GM12878 (cell line): ENCODE measurements around the gene ZNF544. TPM values are rescaled to one million over a fixed set of nuclear protein-coding genes. Genes with fewer than 3 reads are reported as not detected.

ENCODE experiments used
- ATAC-seq: fragments of 200-7000 bp; cut with Tn5 transposase; 3 replicates; pipeline ENCODE4 v1.9.1; 2020; ENCODE audit warnings: mild to moderate bottlenecking, moderate library complexity
- BruUV-seq: library from RNA; stranded (reverse); fragments of 400-500 nt; replicated peaks from 2 replicates; lab custom pipeline; 2021; lab: Mats Ljungman, UMichigan
- CTCF ChIA-PET: fragments of 300-600 bp; sonication (Branson Sonifier 250); formaldehyde crosslinking; extraction: SDS; loops from one replicate; lab custom pipeline; 2021; ENCODE audit warnings: inconsistent platforms; lab: Yijun Ruan, JAX
- POLR2A ChIA-PET: fragments of 350-600 bp; formaldehyde crosslinking; extraction: SDS; loops from one replicate; lab custom pipeline; 2021; ENCODE audit warnings: inconsistent platforms; lab: Charles Lee
- RAD21 ChIA-PET: fragments of 300-600 bp; sonication (Branson Sonifier 250); formaldehyde crosslinking; loops from one replicate; lab custom pipeline; 2023; ENCODE audit warnings: antibody characterized with exemption; ENCODE audit not compliant: unreplicated experiment; lab: Charles Lee
- SMC1A ChIA-PET: fragments of 300-600 bp; sonication (Branson Sonifier 250); formaldehyde crosslinking; loops from one replicate; lab custom pipeline; 2023; ENCODE audit not compliant: unreplicated experiment, uncharacterized antibody; lab: Charles Lee
- DNase-seq: peaks from one replicate; pipeline ENCODE4 v3.0.0-alpha.2; 2011; ENCODE audit warnings: low read depth, low spot score
- FAIRE-seq: peaks from 3 replicates; lab custom pipeline; 2011; peaks lifted over from hg19 to GRCh38; lab: Jason Lieb, UNC
- H2AFZ ChIP-seq: 2 replicates; pipeline ENCODE4 v1.6.0; 2011; ENCODE audit warnings: low read depth, low read length, control low read depth; ENCODE audit not compliant: control insufficient read depth
- H3K27ac ChIP-seq: 2 replicates; pipeline ENCODE4 v1.5.1; 2011; ENCODE audit warnings: control low read depth; ENCODE audit not compliant: control insufficient read depth, insufficient read depth
- H3K27me3 ChIP-seq, 2 experiments: replicated peaks in 1 of 2; 2 replicates each; pipeline versions ENCODE4 v1.6.0 to v1.6.1; 2011; ENCODE audit warnings: low read length in 1 of 2; ENCODE audit not compliant: control insufficient read depth in 2 of 2, insufficient read depth in 2 of 2
- H3K36me3 ChIP-seq, 2 experiments: 2 replicates each; pipeline ENCODE4 v1.5.1; 2011; ENCODE audit warnings: low read length in 1 of 2; ENCODE audit not compliant: control insufficient read depth in 2 of 2, insufficient read depth in 2 of 2
- H3K4me1 ChIP-seq: 2 replicates; pipeline ENCODE4 v1.6.1; 2011; ENCODE audit warnings: mild to moderate bottlenecking, low read length, moderate library complexity, mixed read lengths; ENCODE audit not compliant: control insufficient read depth, insufficient read depth
- H3K4me2 ChIP-seq: 2 replicates; pipeline ENCODE4 v1.6.0; 2011; ENCODE audit warnings: control low read depth; ENCODE audit not compliant: control insufficient read depth, insufficient read depth
- H3K4me3 ChIP-seq: fragments of 200-600 bp; sonication (generic); 2 replicates; pipeline ENCODE4 v1.5.1; 2016
- H3K79me2 ChIP-seq: 2 replicates; pipeline ENCODE4 v1.6.0; 2011; ENCODE audit warnings: low read length; ENCODE audit not compliant: control insufficient read depth, insufficient read depth
- H3K9ac ChIP-seq: 2 replicates; pipeline ENCODE4 v1.8.0; 2011; ENCODE audit warnings: low read length, control low read depth, mixed read lengths; ENCODE audit not compliant: control insufficient read depth, insufficient read depth
- H3K9me3 ChIP-seq: replicated peaks from 3 replicates; pipeline ENCODE4 v1.5.1; 2011; ENCODE audit warnings: mild to moderate bottlenecking, low read length; ENCODE audit not compliant: control insufficient read depth, insufficient read depth
- H4K20me1 ChIP-seq: 2 replicates; pipeline ENCODE4 v1.6.0; 2011; ENCODE audit not compliant: control insufficient read depth, insufficient read depth
- CBX5 ChIP-seq: sonication (generic); IDR thresholded peaks from 2 replicates; pipeline ENCODE4 v1.6.1; 2016; ENCODE audit warnings: low read depth, moderate library complexity, mild to moderate bottlenecking, inconsistent platforms
- CHD1 ChIP-seq: IDR thresholded peaks from 2 replicates; pipeline ENCODE4 v1.6.1; 2012; ENCODE audit warnings: low read depth, low read length, improper control_type of control experiment
- CHD4 ChIP-seq: fragments of 200-600 bp; sonication (generic); IDR thresholded peaks from 2 replicates; pipeline ENCODE4 v1.6.1; 2016; ENCODE audit warnings: mild to moderate bottlenecking
- MTA2 ChIP-seq: fragments of 450-650 bp; IDR thresholded peaks from 2 replicates; pipeline ENCODE4 v1.6.1; 2016; ENCODE audit warnings: low read depth, mild to moderate bottlenecking, moderate library complexity
- NFXL1 ChIP-seq: fragments of 450-650 bp; IDR thresholded peaks from 2 replicates; pipeline ENCODE4 v1.6.1; 2017; ENCODE audit warnings: antibody characterized with exemption, mild to moderate bottlenecking, borderline replicate concordance
- PAX8 ChIP-seq: fragments of 450-650 bp; IDR thresholded peaks from 2 replicates; pipeline ENCODE4 v1.6.1; 2017; ENCODE audit warnings: mild to moderate bottlenecking, moderate library complexity
- POLR2A ChIP-seq: IDR thresholded peaks from 2 replicates; pipeline ENCODE4 v1.6.1; 2011; ENCODE audit warnings: low read depth, mild to moderate bottlenecking, low read length
- RBBP5 ChIP-seq: fragments of 200-600 bp; sonication (generic); conservative IDR thresholded peaks from 2 replicates; pipeline ENCODE4 v1.6.1; 2016
- SREBF1 ChIP-seq: IDR thresholded peaks from 2 replicates; pipeline ENCODE4 v1.6.1; 2012; ENCODE audit warnings: mild to moderate bottlenecking, low read length
- TCF3 ChIP-seq: IDR thresholded peaks from 2 replicates; pipeline ENCODE4 v1.6.1; 2012; ENCODE audit warnings: low read depth, mild to moderate bottlenecking, low read length, borderline replicate concordance; ENCODE audit not compliant: insufficient read depth
- WRNIP1 ChIP-seq: IDR thresholded peaks from 2 replicates; pipeline ENCODE4 v1.6.1; 2011; ENCODE audit warnings: low read depth, low read length, improper control_type of control experiment, borderline replicate concordance
- WGBS: methylation state at CpG from one replicate; pipeline ENCODE4 v1.1.6; 2016; ENCODE audit warnings: low lambda C conversion rate; ENCODE audit not compliant: insufficient replicate concordance, insufficient coverage; ENCODE audit errors: missing lambda C conversion rate; 5-methylcytosine and 5-hydroxymethylcytosine counted together
- in situ Hi-C: fragments of 300-500 bp; cut with MboI; formaldehyde crosslinking; loops from 9 replicates; pipeline ENCODE4 v1.14.3; 2018; ENCODE audit warnings: mixed read lengths
- intact Hi-C: fragments of 100-400 bp; cut with micrococcal nuclease; formaldehyde crosslinking; loops from one replicate; pipeline ENCODE4 v1.14.2; 2022; ENCODE audit not compliant: unreplicated experiment
- polyA plus RNA-seq, 11 experiments: library from polyadenylated mRNA; depleted of rRNA in 4 of 11; unstranded in 6 of 11; stranded (reverse) in 5 of 11; fragments of >200 nt; fragmentation: Nextera tagmentation in 4 of 11; fragmentation: Illumina TruSeq in 1 of 11; extraction: Ambion mirVana in 4 of 11; extraction: Trizol in 1 of 11; gene quantifications; 1 replicate in 1 of 11; 2 replicates in 10 of 11; pipeline versions ENCODE4 v1.2.1 to v1.2.3, GENCODE V29; 2011 to 2016; ENCODE audit warnings: inconsistent platforms in 2 of 11, missing spikeins in 2 of 11, low read depth in 1 of 11
- total RNA-seq, 4 experiments: library from RNA; depleted of rRNA in 3 of 4; stranded (reverse); fragments of >200 nt in 3 of 4; fragmentation: Illumina TruSeq in 1 of 4; extraction: Trizol in 1 of 4; gene quantifications; 2 replicates each; pipeline versions ENCODE4 v1.2.1 to v1.2.3, GENCODE V29; 2013 to 2021

Gene ZNF544
- total and polyA plus RNA-seq, 10 of the 15 experiments (the other 5 are each of a cell fraction or from before 2014, with no cell fraction given) = 27.3 to 70.1 (median 42.6) TPM

DNA sequence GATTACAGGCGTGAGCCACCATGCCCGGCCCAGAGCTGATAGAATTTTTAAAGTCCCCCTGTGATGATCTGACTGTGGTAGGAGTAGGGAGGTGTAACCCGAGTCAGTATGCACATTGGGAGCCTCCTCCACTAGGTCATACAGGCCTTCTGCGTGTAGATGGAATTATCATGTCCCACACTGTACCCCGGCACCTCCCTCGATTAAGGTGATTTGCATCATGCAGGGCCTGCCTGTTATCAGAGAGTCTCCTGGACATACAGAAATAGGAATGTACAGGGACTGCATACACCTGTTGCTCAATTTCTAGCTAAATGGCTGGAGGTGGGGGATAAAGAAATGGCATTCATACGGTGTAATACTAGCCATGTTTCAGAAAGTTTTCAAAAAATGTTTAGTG is 75.5 kb downstream of the ZNF544 start:
- no peak overlapping the region for H2AFZ ChIP-seq
- H3K27me3 ChIP-seq = no peaks in the 10 kb centered on the region
- no peak overlapping the region for H3K27ac ChIP-seq
- ChIA-PET CTCF (no interaction called here), RAD21 (no interaction called here), SMC1A (interaction anchor here (0.6 kb wide), 1 partner anchor 12 kb away, joined by 3 read pairs; no protein-coding TSS in a partner anchor), POLR2A (interaction anchor here (0.8 to 1.2 kb wide), 2 partner anchors 43 to 76 kb away, joined by 3 read pairs; partner anchors contain the start of gene ZNF544)
- no peak for ATAC-seq
- H3K36me3 ChIP-seq = peaks cover 0 to 16% of the 10 kb centered on the region in 2 experiments; a peak in 2 of 4 replicates
- H3K9me3 ChIP-seq = peaks cover 2% of the 10 kb centered on the region; the same call in 1 of the 3 replicates
- peak overlapping the region; percentile 63; the same call in 1 of the 2 replicates for H3K4me3 ChIP-seq
- H3K4me1 ChIP-seq = 0 out of 2 replicates have a peak, but pooled peaks cover 3% of the 10 kb centered on the region
- 91% methylated on average over 7 of the region's 7 CpGs for WGBS
- intact Hi-C loops = loop anchor here (2.0 to 10.0 kb wide), 2 partner anchors 23 to 79 kb away; partner anchors contain the start of genes ZNF544 and ZSCAN22
- peaks cover 24% of the 10 kb centered on the region for H3K79me2 ChIP-seq
- no peak overlapping the region for H3K9ac ChIP-seq
- BruUV-seq = no TSS peak
- H4K20me1 ChIP-seq = no peaks in the 10 kb centered on the region
- FAIRE-seq = no peak
- TF ChIP-seq PAX8 (no peak), RBBP5 (no peak), MTA2 (no peak), SREBF1 (no peak), CHD4 (no peak), CBX5 (no peak), NFXL1 (no peak), CHD1 (no peak), WRNIP1 (no peak), POLR2A (no peak), TCF3 (no peak)
- no peak for DNase-seq
- in situ Hi-C loops = no loop called here
- peak overlapping the region; percentile 73 for H3K4me2 ChIP-seq
